HEK293 (cell line): ENCODE results near the gene PLEKHG4B.

Source experiments
- ZNF140 ChIP-seq: fragments of 450-650 bp; formaldehyde crosslinking; IDR thresholded peaks from 2 replicates; pipeline ENCODE4 v1.5.1; 2016; ENCODE audit warnings: missing biosample characterization, missing genetic modification characterization
- ZNF292 ChIP-seq: fragments of 450-650 bp; formaldehyde crosslinking; IDR thresholded peaks from 2 replicates; pipeline ENCODE4 v1.5.1; 2016; ENCODE audit warnings: low read depth, missing biosample characterization, missing genetic modification characterization, borderline replicate concordance

- TF ChIP-seq ZNF292 (tag by site-specific recombination) (no peak), ZNF140 (tag by site-specific recombination) (no peak)
Observed at GRCh38 chr5:203246-203930, 111.4 kb downstream of the PLEKHG4B start.
